ENCODE measurements around the gene UQCRFS1.

- no peak for TF ChIP-seq POLR2A (IDR thresholded peaks at IDR 0.05)
- TF ChIP-seq, protein P1, sequence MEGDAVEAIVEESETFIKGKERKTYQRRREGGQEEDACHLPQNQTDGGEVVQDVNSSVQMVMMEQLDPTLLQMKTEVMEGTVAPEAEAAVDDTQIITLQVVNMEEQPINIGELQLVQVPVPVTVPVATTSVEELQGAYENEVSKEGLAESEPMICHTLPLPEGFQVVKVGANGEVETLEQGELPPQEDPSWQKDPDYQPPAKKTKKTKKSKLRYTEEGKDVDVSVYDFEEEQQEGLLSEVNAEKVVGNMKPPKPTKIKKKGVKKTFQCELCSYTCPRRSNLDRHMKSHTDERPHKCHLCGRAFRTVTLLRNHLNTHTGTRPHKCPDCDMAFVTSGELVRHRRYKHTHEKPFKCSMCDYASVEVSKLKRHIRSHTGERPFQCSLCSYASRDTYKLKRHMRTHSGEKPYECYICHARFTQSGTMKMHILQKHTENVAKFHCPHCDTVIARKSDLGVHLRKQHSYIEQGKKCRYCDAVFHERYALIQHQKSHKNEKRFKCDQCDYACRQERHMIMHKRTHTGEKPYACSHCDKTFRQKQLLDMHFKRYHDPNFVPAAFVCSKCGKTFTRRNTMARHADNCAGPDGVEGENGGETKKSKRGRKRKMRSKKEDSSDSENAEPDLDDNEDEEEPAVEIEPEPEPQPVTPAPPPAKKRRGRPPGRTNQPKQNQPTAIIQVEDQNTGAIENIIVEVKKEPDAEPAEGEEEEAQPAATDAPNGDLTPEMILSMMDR (IDR thresholded peaks at IDR 0.05 in 4 of 5, conservative IDR thresholded peaks at IDR 0.05 in 1 of 5) = no peak
Measured at GRCh38 chr19:29171525-29171924, 41.4 kb downstream of the UQCRFS1 start.
